22Rv1 (cell line): ENCODE data around the gene KRT81.

Experiments
- CTCF ChIP-seq: fragments of 450-650 bp; IDR thresholded peaks from 2 replicates; pipeline ENCODE4 v1.5.1; 2017; ENCODE audit warnings: mild to moderate bottlenecking
- ZFX ChIP-seq: fragments of 450-650 bp; IDR thresholded peaks from 2 replicates; pipeline ENCODE4 v1.6.1; 2017; ENCODE audit warnings: antibody characterized with exemption, borderline replicate concordance

- TF ChIP-seq CTCF (no peak), ZFX (no peak)
Observed at GRCh38 chr12:52266514-52266913, 24.8 kb downstream of the KRT81 start.
